ENCODE measurements around the gene CORT. TPM values are rescaled to one million over a fixed set of nuclear protein-coding genes. Genes with fewer than 3 reads are reported as not detected.
"Not testable (repeated sequence)": the region's sequence is repeated elsewhere in the genome, so short reads cannot be mapped to it uniquely, and the experiment has no call there.

The CORT gene, protein sequence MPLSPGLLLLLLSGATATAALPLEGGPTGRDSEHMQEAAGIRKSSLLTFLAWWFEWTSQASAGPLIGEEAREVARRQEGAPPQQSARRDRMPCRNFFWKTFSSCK
- total RNA-seq = under 1 TPM in 1 of 2 donors, not detected in 1; 0.33 TPM
- not detected for polyA plus RNA-seq
- long read RNA-seq, donor 1 = 0 reads
- long read RNA-seq, donor 2 = 0 reads

DNA sequence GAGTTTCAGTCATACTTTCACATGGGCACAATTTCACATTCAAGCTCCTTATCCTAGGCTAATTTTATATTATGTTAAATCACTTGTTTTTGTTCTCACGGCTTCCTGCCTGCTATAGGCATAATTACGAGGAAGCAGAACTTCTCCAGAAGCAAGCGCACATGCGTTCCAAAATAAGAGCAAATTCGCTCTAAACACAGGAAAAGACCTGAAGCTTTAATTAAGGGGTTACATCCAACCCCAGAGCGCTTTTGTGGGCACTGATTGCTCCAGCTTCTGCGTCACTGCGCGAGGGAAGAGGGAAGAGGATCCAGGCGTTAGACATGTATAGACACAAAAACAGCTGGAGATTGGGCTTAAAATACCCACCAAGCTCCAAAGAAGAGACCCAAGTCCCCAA lies at the start of gene CORT:
Gene CORT (plus strand): TSS at position 281 of the 400 bp plus-strand sequence. CDS start 193 bp downstream, outside the sequence.
- no peak for ATAC-seq (ENCODE audit: low FRiP score)
- Histone ChIP-seq H3K4me3 (ENCODE audit: low read length in 2 of 2) (no peak within 1 kb of the TSS), H3K4me1 (ENCODE audit: control insufficient read depth in 1 of 2, insufficient read depth in 2 of 2, low read length in 2 of 2) (no peaks in the 10 kb centered on the region), H3K27ac (ENCODE audit: low read depth in 1 of 2, low read length in 2 of 2) (no peak within 1 kb of the TSS), H3K36me3 (ENCODE audit: control insufficient read depth in 1 of 2, insufficient read depth in 2 of 2, low read length in 1 of 2) (no peaks in the 10 kb centered on the region), H3K9me3 (ENCODE audit: control insufficient read depth, low read length) (no peaks in the 10 kb centered on the region), H3K27me3 (ENCODE audit: control insufficient read depth in 1 of 2, insufficient read depth in 2 of 2, low read length in 1 of 2) (no peaks in the 10 kb centered on the region)
- WGBS, 2 donors = 93% methylated on average over 10 of the region's 10 CpGs
- no peak for DNase-seq
- intact Hi-C loops (cut with DNase I) = no loop called here

DNA sequence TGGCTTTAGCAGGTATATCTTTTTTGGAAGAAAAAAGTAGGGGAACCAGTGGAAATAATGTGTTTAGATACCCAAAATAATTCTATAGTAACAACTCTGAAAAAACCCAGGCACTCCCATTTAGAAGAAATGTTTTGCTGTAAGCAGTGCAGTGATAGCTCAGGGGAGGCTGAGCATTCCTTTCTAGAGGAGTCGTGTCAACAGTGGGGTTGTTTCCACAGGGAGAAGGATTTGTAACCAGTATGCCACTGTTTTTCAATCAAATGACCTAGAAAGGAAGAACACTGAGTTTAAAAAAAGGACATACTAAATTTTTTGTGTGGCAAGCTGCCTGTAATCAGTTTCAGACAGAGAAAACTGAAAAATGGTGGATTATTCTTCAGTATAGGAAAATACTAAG lies 48.5 kb upstream of the CORT start:
- H3K4me1 ChIP-seq (ENCODE audit: control insufficient read depth in 1 of 2, insufficient read depth in 2 of 2, low read length in 2 of 2) = no peaks in the 10 kb centered on the region
- intact Hi-C loops (cut with DNase I) = no loop called here
- peaks cover 0 to 2% of the 10 kb centered on the region in 2 donors for H3K36me3 ChIP-seq (ENCODE audit: control insufficient read depth in 1 of 2, insufficient read depth in 2 of 2, low read length in 1 of 2)
- 68 to 69% methylated on average over 1 of the region's 1 CpG for WGBS, 2 donors
- no peaks in the 10 kb centered on the region for H3K9me3 ChIP-seq (ENCODE audit: control insufficient read depth, low read length)
- no peak for ATAC-seq (ENCODE audit: low FRiP score)
- H3K4me3 ChIP-seq (ENCODE audit: low read length in 2 of 2) = no peak overlapping the region
- no peak for DNase-seq
- H3K27ac ChIP-seq (ENCODE audit: low read depth in 1 of 2, low read length in 2 of 2) = no peak overlapping the region
- no peaks in the 10 kb centered on the region for H3K27me3 ChIP-seq (ENCODE audit: control insufficient read depth in 1 of 2, insufficient read depth in 2 of 2, low read length in 1 of 2)

DNA sequence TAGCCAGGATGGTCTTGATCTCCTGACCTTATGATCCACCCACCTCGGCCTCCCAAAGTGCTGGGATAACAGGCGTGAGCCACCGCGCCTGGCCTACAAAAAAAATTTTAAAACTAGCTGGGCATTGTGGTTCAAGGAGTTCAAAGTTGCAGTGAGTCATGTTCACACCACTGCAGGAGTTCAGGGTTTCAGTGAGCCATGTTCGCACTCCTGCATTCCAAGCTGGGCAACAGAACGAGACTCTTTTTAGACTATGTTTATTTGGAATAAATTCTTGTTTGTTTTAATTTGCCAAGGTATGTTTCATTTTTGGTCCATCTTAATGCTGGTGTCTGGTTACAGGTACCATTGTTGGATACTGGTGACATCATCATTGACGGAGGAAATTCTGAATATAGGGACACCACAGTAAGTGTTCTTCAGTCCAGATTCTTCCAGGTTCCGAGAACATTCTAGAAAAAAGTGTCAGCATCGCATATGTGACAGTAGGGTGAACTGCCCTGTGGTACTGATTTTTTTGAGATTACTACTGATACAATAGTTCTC lies 47.0 kb upstream of the CORT start:
- H3K9me3 ChIP-seq (ENCODE audit: control insufficient read depth, low read length) = no peaks in the 10 kb centered on the region
- H3K4me1 ChIP-seq (ENCODE audit: control insufficient read depth in 1 of 2, insufficient read depth in 2 of 2, low read length in 2 of 2) = no peaks in the 10 kb centered on the region
- no peak for ATAC-seq (ENCODE audit: low FRiP score)
- intact Hi-C loops (cut with DNase I) = no loop called here
- H3K36me3 ChIP-seq (ENCODE audit: control insufficient read depth in 1 of 2, insufficient read depth in 2 of 2, low read length in 1 of 2) = peaks cover 3 to 5% of the 10 kb centered on the region in 2 donors
- WGBS, 2 donors = 94 to 96% methylated on average over 9 of the region's 9 CpGs
- no peaks in the 10 kb centered on the region for H3K27me3 ChIP-seq (ENCODE audit: control insufficient read depth in 1 of 2, insufficient read depth in 2 of 2, low read length in 1 of 2)
- no peak overlapping the region for H3K4me3 ChIP-seq (ENCODE audit: low read length in 2 of 2)
- H3K27ac ChIP-seq (ENCODE audit: low read depth in 1 of 2, low read length in 2 of 2) = no peak overlapping the region
- DNase-seq = no peak

DNA sequence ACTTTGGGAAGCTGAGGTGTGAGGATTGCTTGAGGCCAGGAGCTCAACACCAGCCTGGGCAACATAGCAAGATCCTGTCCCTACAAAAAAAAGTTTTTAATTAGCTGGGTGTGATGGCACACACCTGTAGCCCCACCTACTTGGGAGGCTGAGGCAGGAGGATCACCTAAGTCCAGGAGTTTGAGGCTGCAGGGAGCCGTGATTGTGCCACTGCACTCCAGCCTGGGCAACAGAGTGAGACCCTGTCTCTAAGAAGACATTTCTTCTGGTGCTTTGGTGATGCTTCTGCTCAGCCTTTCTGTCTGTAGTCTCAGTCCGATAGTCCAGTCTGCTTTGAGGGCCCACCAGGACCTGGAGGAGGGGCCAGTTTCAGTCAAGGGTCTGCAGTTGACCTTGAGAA lies 42.6 kb upstream of the CORT start:
- no peak for DNase-seq
- intact Hi-C loops (cut with DNase I) = no loop called here
- 83 to 94% methylated on average over 2 of the region's 2 CpGs for WGBS, 2 donors
- no peak for ATAC-seq (ENCODE audit: low FRiP score)
- Histone ChIP-seq H3K27ac (ENCODE audit: low read depth in 1 of 2, low read length in 2 of 2) (no peak overlapping the region), H3K9me3 (ENCODE audit: control insufficient read depth, low read length) (no peaks in the 10 kb centered on the region), H3K27me3 (ENCODE audit: control insufficient read depth in 1 of 2, insufficient read depth in 2 of 2, low read length in 1 of 2) (no peaks in the 10 kb centered on the region), H3K4me3 (ENCODE audit: low read length in 2 of 2) (no peak overlapping the region), H3K4me1 (ENCODE audit: control insufficient read depth in 1 of 2, insufficient read depth in 2 of 2, low read length in 2 of 2) (no peaks in the 10 kb centered on the region), H3K36me3 (ENCODE audit: control insufficient read depth in 1 of 2, insufficient read depth in 2 of 2, low read length in 1 of 2) (peaks cover 3 to 10% of the 10 kb centered on the region in 2 donors)

DNA sequence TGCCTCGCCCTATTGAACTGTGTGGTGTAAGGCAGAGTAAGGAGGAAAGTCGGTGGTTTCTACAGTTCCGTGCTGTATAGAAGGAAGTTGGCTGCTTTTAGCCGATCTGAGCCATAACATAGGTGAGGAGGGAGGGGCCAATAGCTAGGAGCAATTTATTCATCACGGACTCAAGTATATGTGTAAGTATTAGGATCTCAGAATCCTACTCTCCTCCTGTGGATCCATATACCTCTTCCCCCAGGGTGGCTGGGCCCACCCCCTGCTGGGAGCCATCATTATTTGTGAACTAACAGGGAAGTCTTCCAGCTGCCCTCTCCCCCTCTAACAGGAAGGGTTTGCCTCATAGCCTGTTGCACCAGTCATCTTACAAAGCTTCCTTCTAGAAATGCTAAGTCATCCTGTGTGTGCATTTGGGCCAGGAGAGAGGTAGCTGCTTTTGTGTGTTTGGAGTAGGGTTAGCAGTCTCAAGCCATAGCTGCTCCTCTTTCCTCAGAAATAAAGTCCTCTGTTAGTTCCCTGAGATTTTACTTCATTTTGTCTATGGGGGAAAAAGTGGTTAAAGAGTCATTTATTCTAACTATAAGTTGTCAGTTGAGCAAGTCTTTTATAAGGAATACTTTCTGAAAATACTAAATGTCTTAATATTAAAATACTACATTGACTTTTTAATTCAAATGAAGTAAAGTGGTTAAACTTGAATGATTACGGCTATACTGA lies 34.5 kb upstream of the CORT start:
- DNase-seq (peak in 1 of 2 donors; percentile 57), ATAC-seq (ENCODE audit: low FRiP score) (peak; percentile 44)
- 86 to 88% methylated on average over 6 of the region's 6 CpGs for WGBS, 2 donors
- Histone ChIP-seq H3K9me3 (ENCODE audit: control insufficient read depth, low read length) (no peaks in the 10 kb centered on the region), H3K36me3 (ENCODE audit: control insufficient read depth in 1 of 2, insufficient read depth in 2 of 2, low read length in 1 of 2) (peaks cover 2 to 16% of the 10 kb centered on the region in 2 donors), H3K4me1 (ENCODE audit: control insufficient read depth in 1 of 2, insufficient read depth in 2 of 2, low read length in 2 of 2) (no peaks in the 10 kb centered on the region), H3K27ac (ENCODE audit: low read depth in 1 of 2, low read length in 2 of 2) (no peak overlapping the region), H3K4me3 (ENCODE audit: low read length in 2 of 2) (no peak overlapping the region), H3K27me3 (ENCODE audit: control insufficient read depth in 1 of 2, insufficient read depth in 2 of 2, low read length in 1 of 2) (no peaks in the 10 kb centered on the region)
- intact Hi-C loops (cut with DNase I) = no loop called here

DNA sequence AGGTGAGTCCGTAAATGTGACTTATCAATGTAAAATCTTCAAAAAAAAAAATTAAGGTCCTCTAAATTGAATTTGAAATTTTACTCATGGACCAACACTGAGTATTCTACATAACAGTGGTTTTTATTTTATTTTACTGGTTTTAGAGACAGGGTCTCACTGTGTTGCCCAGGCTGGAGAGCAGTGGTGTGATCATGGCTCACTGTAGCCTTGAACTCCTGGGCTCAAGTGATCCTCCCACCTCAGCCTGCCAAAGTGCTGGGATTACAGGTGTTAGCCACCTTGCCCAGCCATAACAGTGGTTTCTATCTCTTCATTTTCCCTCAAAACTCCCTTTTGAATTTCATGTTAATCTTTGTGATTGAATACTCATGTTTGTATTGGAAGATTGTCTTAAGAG lies 33.9 kb upstream of the CORT start:
- H3K4me1 ChIP-seq (ENCODE audit: control insufficient read depth in 1 of 2, insufficient read depth in 2 of 2, low read length in 2 of 2); ATAC-seq (ENCODE audit: low FRiP score); H3K4me3 ChIP-seq (ENCODE audit: low read length in 2 of 2); DNase-seq; H3K27ac ChIP-seq (ENCODE audit: low read depth in 1 of 2, low read length in 2 of 2); H3K9me3 ChIP-seq (ENCODE audit: control insufficient read depth, low read length); H3K27me3 ChIP-seq (ENCODE audit: control insufficient read depth in 1 of 2, insufficient read depth in 2 of 2, low read length in 1 of 2); intact Hi-C loops (cut with DNase I): not testable (repeated sequence)
- H3K36me3 ChIP-seq (ENCODE audit: control insufficient read depth in 1 of 2, insufficient read depth in 2 of 2, low read length in 1 of 2) = peaks cover 2 to 16% of the 10 kb centered on the region in 2 donors
- WGBS, 2 donors = 93% methylated on average over 1 of the region's 1 CpG

DNA sequence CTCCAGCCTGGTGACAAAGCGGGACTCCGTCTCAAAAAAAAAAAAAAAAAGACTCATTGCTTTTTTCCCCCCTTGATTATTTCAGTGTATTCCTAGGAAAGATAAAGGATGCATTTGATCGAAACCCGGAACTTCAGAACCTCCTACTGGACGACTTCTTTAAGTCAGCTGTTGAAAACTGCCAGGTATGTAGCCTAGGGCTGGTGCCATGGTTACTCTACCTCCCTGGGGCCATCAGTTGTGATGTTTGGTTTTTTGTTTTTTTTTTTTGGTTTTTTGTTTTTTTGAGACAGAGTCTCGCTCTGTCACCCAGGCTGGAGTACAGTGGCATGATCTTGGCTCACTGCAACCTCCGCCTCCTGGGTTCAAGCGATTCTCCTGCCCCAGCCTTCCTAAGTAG lies 31.1 kb upstream of the CORT start:
- H3K4me3 ChIP-seq (ENCODE audit: low read length in 2 of 2); ATAC-seq (ENCODE audit: low FRiP score); DNase-seq; H3K9me3 ChIP-seq (ENCODE audit: control insufficient read depth, low read length); H3K27ac ChIP-seq (ENCODE audit: low read depth in 1 of 2, low read length in 2 of 2); H3K27me3 ChIP-seq (ENCODE audit: control insufficient read depth in 1 of 2, insufficient read depth in 2 of 2, low read length in 1 of 2); H3K36me3 ChIP-seq (ENCODE audit: control insufficient read depth in 1 of 2, insufficient read depth in 2 of 2, low read length in 1 of 2); H3K4me1 ChIP-seq (ENCODE audit: control insufficient read depth in 1 of 2, insufficient read depth in 2 of 2, low read length in 2 of 2); intact Hi-C loops (cut with DNase I): not testable (repeated sequence)
- 92 to 93% methylated on average over 8 of the region's 8 CpGs for WGBS, 2 donors

DNA sequence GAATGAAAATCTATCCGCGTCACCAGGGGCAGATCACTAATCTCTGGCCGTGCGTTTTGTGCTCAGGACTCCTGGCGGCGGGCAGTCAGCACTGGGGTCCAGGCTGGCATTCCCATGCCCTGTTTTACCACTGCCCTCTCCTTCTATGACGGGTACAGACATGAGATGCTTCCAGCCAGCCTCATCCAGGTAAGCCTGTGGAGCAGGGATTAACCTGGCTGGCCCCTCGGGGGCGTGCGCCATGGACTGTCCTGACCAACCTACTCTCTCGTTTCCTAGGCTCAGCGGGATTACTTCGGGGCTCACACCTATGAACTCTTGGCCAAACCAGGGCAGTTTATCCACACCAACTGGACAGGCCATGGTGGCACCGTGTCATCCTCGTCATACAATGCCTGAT lies 30.5 kb upstream of the CORT start:
- peaks cover 2 to 9% of the 10 kb centered on the region in 2 donors for H3K36me3 ChIP-seq (ENCODE audit: control insufficient read depth in 1 of 2, insufficient read depth in 2 of 2, low read length in 1 of 2)
- H3K4me3 ChIP-seq (ENCODE audit: low read length in 2 of 2) = no peak overlapping the region
- WGBS, 2 donors = 86 to 87% methylated on average over 15 of the region's 15 CpGs
- no peaks in the 10 kb centered on the region for H3K4me1 ChIP-seq (ENCODE audit: control insufficient read depth in 1 of 2, insufficient read depth in 2 of 2, low read length in 2 of 2)
- ATAC-seq (ENCODE audit: low FRiP score) (no peak), DNase-seq (no peak)
- intact Hi-C loops (cut with DNase I) = no loop called here
- no peaks in the 10 kb centered on the region for H3K9me3 ChIP-seq (ENCODE audit: control insufficient read depth, low read length)
- H3K27ac ChIP-seq (ENCODE audit: low read depth in 1 of 2, low read length in 2 of 2) = no peak overlapping the region
- no peaks in the 10 kb centered on the region for H3K27me3 ChIP-seq (ENCODE audit: control insufficient read depth in 1 of 2, insufficient read depth in 2 of 2, low read length in 1 of 2)

DNA sequence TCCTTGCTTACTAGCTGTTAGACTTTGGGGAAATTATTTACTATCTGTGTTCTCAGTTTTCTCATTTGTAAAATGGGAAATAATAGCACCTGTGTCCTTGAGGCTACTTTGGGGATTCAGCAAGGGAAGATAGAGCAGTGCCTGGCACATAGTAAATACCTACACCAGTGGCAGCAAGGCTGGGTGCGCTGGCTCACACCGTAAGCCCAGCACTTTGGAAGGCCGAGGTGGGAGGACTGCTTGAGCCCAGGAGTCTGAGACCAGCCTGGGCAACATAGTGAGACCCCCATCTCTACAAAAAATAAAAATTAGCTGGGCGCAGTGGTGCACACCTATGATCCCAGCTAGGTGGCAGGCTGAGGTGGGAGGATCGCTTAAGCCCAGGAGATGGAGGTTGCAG lies 28.2 kb upstream of the CORT start:
- Histone ChIP-seq H3K27ac (ENCODE audit: low read depth in 1 of 2, low read length in 2 of 2) (no peak overlapping the region), H3K27me3 (ENCODE audit: control insufficient read depth in 1 of 2, insufficient read depth in 2 of 2, low read length in 1 of 2) (no peaks in the 10 kb centered on the region), H3K9me3 (ENCODE audit: control insufficient read depth, low read length) (no peaks in the 10 kb centered on the region), H3K4me1 (ENCODE audit: control insufficient read depth in 1 of 2, insufficient read depth in 2 of 2, low read length in 2 of 2) (no peaks in the 10 kb centered on the region), H3K4me3 (ENCODE audit: low read length in 2 of 2) (no peak overlapping the region), H3K36me3 (ENCODE audit: control insufficient read depth in 1 of 2, insufficient read depth in 2 of 2, low read length in 1 of 2) (peaks cover 0 to 9% of the 10 kb centered on the region in 2 donors)
- WGBS, 2 donors = 93% methylated on average over 5 of the region's 5 CpGs
- intact Hi-C loops (cut with DNase I) = loop anchor here in 1 of 2 donors (10.0 kb wide), 1 partner anchor 477 kb away; the partner anchor contains the start of genes LZIC and NMNAT1
- ATAC-seq (ENCODE audit: low FRiP score) (no peak), DNase-seq (peak in 1 of 2 donors; percentile 13)
